AG04450 (cell line): ENCODE data around the gene SAMHD1. TPM values are rescaled to one million over a fixed set of nuclear protein-coding genes. Genes with fewer than 3 reads are reported as not detected.

ENCODE experiments used
- CTCF ChIA-PET: fragments of 300-600, 350-600 bp; formaldehyde crosslinking; extraction: SDS; loops from one replicate; lab custom pipeline; 2022; ENCODE audit warnings: antibody characterized with exemption, inconsistent platforms; lab: Charles Lee
- POLR2A ChIA-PET: fragments of 350-600 bp; formaldehyde crosslinking; extraction: SDS; loops from one replicate; lab custom pipeline; 2021; ENCODE audit warnings: antibody characterized with exemption, inconsistent platforms; lab: Yijun Ruan, JAX
- DNase-seq: peaks from one replicate; pipeline ENCODE4 v3.0.0-alpha.2; 2011; ENCODE audit warnings: low read depth, low spot score
- H3K27ac ChIP-seq: one replicate; pipeline ENCODE4 v1.5.1; 2012; ENCODE audit warnings: low read depth, low read length, control low read depth
- H3K27me3 ChIP-seq: one replicate; pipeline ENCODE4 v1.6.0; 2012; ENCODE audit warnings: low read length; ENCODE audit not compliant: control insufficient read depth, insufficient read depth
- H3K4me3 ChIP-seq: 2 replicates; pipeline ENCODE4 v1.5.1; 2011; ENCODE audit warnings: mild to moderate bottlenecking, low read depth, low read length, control low read depth
- H3K9me3 ChIP-seq: 2 replicates; pipeline ENCODE4 v1.5.1; 2012; ENCODE audit warnings: low read length; ENCODE audit not compliant: control insufficient read depth, insufficient read depth
- CTCF ChIP-seq: IDR thresholded peaks from 2 replicates; pipeline ENCODE4 v1.5.1; 2011; ENCODE audit warnings: low read depth, low read length, control low read depth, inconsistent platforms
- polyA plus RNA-seq: library from polyadenylated mRNA; depleted of rRNA; stranded (reverse); fragments of >200 nt; gene quantifications from 2 replicates; pipeline ENCODE4 v1.2.3, GENCODE V29; 2011

SAMHD1 gene
- polyA plus RNA-seq, 1 experiment, result 25.2 TPM

- ChIA-PET CTCF (interaction anchor here (0.6 to 2.7 kb wide), 3 partner anchors 8 to 98 kb away, joined by 3 to 10 read pairs (median 5); partner anchors contain the start of gene DSN1), POLR2A (no interaction called here)
- no peak overlapping the region for H3K4me3 ChIP-seq
- H3K9me3 ChIP-seq, result no peaks in the 10 kb centered on the region; the same call in 1 of the 2 replicates
- no peak for TF ChIP-seq CTCF
- no peak for DNase-seq
- H3K27ac ChIP-seq, result no peak overlapping the region
- no peaks in the 10 kb centered on the region for H3K27me3 ChIP-seq
These were observed 79.6 kb downstream of the SAMHD1 start for GRCh38 chr20:36871640-36872570.

- no peak for DNase-seq
- TF ChIP-seq CTCF, result no peak
- ChIA-PET CTCF (interaction anchor here (0.6 to 1.6 kb wide), 3 partner anchors 22 to 93 kb away, joined by 3 to 6 read pairs (median 5); partner anchors contain the start of gene DSN1), POLR2A (interaction anchor here (0.7 kb wide), 1 partner anchor 72 kb away, joined by 4 read pairs; no protein-coding TSS in a partner anchor)
- Histone ChIP-seq H3K27me3 (no peaks in the 10 kb centered on the region), H3K9me3 (peaks cover 3% of the 10 kb centered on the region; the same call in 1 of the 2 replicates), H3K4me3 (no peak overlapping the region), H3K27ac (no peak overlapping the region)
These were observed 84.6 kb downstream of the SAMHD1 start for GRCh38 chr20:36866681-36867495.

- no peak for TF ChIP-seq CTCF
- POLR2A ChIA-PET, result no interaction called here
These were observed 85.3 kb downstream of the SAMHD1 start for GRCh38 chr20:36866164-36866563.

GRCh38 chr20:36865861-36866149, 85.7 kb downstream of the SAMHD1 start:
- no peak for DNase-seq
- no peak for TF ChIP-seq CTCF
- Histone ChIP-seq H3K4me3 (no peak overlapping the region), H3K9me3 (peaks cover 3% of the 10 kb centered on the region; the same call in 1 of the 2 replicates), H3K27ac (no peak overlapping the region), H3K27me3 (no peaks in the 10 kb centered on the region)
- ChIA-PET CTCF (no interaction called here), POLR2A (no interaction called here)

More at GRCh38 chr20:36866164-36866563, 85.3 kb downstream of the SAMHD1 start:
- DNase-seq, result no peak
- no peak overlapping the region for H3K4me3 ChIP-seq
- peaks cover 3% of the 10 kb centered on the region; the same call in 1 of the 2 replicates for H3K9me3 ChIP-seq
- no peaks in the 10 kb centered on the region for H3K27me3 ChIP-seq
- H3K27ac ChIP-seq, result no peak overlapping the region
- CTCF ChIA-PET, result interaction anchor here (1.6 kb wide), 1 partner anchor 58 kb away, joined by 5 read pairs; no protein-coding TSS in a partner anchor
